HAP-1 (cell line): ENCODE data around the gene PCBP3.
A peak's percentile ranks its signal among the peaks of the same experiment; 100 is the strongest.

Source experiments
- DNase-seq, 2 experiments: peaks; one replicate each; pipeline ENCODE4 v3.0.0-alpha.2; 2016 to 2020; ENCODE audit warnings: low spot score in 2 of 2
- H3K27me3 ChIP-seq: fragments of 250-450 bp; sonication (Bioruptor Pico); 2 replicates; pipeline ENCODE4 v1.5.1; 2020; ENCODE audit warnings: low read depth, mild to moderate bottlenecking, moderate library complexity
- H3K36me3 ChIP-seq: fragments of 250-450 bp; sonication (Bioruptor Pico); replicated peaks from 2 replicates; pipeline ENCODE4 v1.5.1; 2020; ENCODE audit warnings: mild to moderate bottlenecking
- H3K4me1 ChIP-seq: fragments of 250-450 bp; sonication (Bioruptor Pico); 2 replicates; pipeline ENCODE4 v1.5.1; 2020; ENCODE audit warnings: mild to moderate bottlenecking
- H3K4me3 ChIP-seq: fragments of 250-450 bp; sonication (Bioruptor Pico); 2 replicates; pipeline ENCODE4 v1.5.1; 2020; ENCODE audit warnings: mild to moderate bottlenecking, moderate library complexity
- H3K9me3 ChIP-seq: fragments of 250-450 bp; sonication (Bioruptor Pico); 2 replicates; pipeline ENCODE4 v1.5.1; 2020; ENCODE audit warnings: mild to moderate bottlenecking, moderate library complexity
- in situ Hi-C: fragments of 300-500 bp; cut with MboI; formaldehyde crosslinking; loops from 3 replicates; pipeline ENCODE4 v1.14.3; 2020; ENCODE audit warnings: low sequenced_read_pairs, inconsistent platforms, mixed read lengths

Gene PCBP3

DNA sequence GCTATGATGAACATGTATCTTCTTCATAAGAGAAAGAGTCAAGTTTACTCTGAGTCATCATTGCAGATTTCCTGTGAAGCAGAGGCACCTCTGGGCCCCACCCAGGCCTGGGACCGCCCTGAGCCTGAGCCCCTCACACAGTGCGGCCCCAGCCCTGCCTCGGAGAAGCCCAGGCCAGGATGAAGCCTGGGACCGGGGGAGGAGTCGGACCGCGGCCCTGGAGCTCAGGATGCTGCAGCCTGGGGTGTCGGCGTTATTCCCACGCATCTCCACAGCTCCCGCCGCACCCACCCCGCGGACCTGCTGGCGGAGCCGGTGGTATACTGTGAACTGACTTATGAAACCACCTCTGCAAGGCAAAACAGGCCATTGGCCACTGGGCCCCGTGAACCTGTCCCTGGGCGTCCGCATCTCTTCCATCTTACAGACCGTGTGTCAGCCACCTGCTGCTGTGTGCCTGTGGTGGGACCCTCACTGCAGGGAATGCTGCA lies 335.7 kb downstream of the PCBP3 start:
- DNase-seq = peak in 1 of 2 experiments; percentile 8
- in situ Hi-C loops = no loop called here
- H3K4me3 ChIP-seq = no peak overlapping the region
- H3K4me1 ChIP-seq = peaks cover 19% of the 10 kb centered on the region
- H3K9me3 ChIP-seq = no peaks in the 10 kb centered on the region
- no peaks in the 10 kb centered on the region for H3K27me3 ChIP-seq
- no peaks in the 10 kb centered on the region; the same call in 1 of the 2 replicates for H3K36me3 ChIP-seq

DNA sequence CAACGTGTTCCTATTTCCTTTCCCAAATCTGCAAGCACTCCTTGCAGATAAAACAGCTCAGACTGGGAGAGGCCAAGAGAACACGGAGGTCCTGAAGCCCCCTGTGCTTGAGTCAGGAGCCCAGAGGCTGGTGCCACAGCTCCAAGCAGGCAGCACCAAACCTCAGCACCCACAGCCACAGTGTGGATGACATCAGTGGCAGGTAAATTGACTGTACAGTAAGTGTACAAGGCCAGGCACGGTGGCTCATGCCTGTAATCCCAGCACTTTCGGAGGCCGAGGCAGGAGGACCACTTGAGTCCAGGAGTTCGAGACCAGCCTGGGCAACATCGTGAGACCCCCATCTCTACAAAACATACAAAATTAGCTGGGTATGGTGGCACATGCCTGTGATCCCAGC lies 336.1 kb downstream of the PCBP3 start:
- Histone ChIP-seq H3K27me3 (no peaks in the 10 kb centered on the region), H3K4me3 (no peak overlapping the region), H3K9me3 (no peaks in the 10 kb centered on the region), H3K4me1 (peaks cover 15% of the 10 kb centered on the region), H3K36me3 (peaks cover 4% of the 10 kb centered on the region)
- DNase-seq = no peak
- in situ Hi-C loops = no loop called here

DNA sequence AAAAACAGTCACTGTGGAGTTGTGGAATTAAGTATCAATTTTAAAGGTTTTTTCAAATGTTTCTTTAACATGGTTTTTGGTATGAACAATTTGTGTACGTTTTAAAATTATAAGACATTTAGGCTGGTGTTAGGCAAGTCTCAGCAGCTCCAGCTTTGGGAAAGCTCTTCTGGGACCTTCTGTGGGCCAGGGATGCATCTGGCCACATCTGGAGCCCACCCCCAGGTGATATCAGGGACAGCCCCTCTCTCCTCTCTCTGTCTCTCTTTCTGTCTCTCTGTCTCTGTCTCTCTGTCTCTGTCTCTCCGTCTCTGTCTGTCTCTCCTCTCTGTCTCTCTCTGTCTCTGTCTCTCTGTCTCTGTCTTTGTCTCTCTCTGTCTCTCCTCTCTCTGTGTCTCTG lies 336.7 kb downstream of the PCBP3 start:
- no peak overlapping the region for H3K4me3 ChIP-seq
- in situ Hi-C loops = no loop called here

DNA sequence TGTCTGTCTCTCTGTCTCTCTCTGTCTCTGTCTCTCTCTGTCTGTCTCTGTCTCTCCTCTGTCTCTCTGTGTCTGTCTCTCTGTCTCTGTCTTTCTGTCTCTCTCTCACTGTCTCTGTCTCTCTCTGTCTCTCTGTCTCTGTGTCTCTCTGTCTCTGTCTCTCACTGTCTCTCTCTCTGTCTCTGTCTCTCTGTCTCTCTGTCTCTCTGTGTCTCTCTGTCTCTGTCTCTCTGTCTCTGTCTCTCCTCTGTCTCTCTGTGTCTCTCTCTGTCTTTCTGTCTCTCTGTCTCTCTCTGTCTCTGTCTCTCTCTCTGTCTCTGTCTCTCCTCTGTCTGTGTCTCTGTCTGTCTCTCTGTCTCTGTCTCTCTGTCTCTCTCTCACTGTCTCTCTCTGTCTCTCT lies 337.2 kb downstream of the PCBP3 start:
- peak overlapping the region; percentile 32 for H3K4me3 ChIP-seq
- H3K4me1 ChIP-seq = peaks cover 10% of the 10 kb centered on the region
- peaks cover 12% of the 10 kb centered on the region for H3K36me3 ChIP-seq
- no peak for DNase-seq
- no peaks in the 10 kb centered on the region for H3K9me3 ChIP-seq
- in situ Hi-C loops = no loop called here
- H3K27me3 ChIP-seq = no peaks in the 10 kb centered on the region

More for the DNA sequence above, 336.7 kb downstream of the PCBP3 start:
- H3K36me3 ChIP-seq = peaks cover 10% of the 10 kb centered on the region
- H3K9me3 ChIP-seq = no peaks in the 10 kb centered on the region
- H3K27me3 ChIP-seq = no peaks in the 10 kb centered on the region
- no peak for DNase-seq
- peaks cover 10% of the 10 kb centered on the region for H3K4me1 ChIP-seq

DNA sequence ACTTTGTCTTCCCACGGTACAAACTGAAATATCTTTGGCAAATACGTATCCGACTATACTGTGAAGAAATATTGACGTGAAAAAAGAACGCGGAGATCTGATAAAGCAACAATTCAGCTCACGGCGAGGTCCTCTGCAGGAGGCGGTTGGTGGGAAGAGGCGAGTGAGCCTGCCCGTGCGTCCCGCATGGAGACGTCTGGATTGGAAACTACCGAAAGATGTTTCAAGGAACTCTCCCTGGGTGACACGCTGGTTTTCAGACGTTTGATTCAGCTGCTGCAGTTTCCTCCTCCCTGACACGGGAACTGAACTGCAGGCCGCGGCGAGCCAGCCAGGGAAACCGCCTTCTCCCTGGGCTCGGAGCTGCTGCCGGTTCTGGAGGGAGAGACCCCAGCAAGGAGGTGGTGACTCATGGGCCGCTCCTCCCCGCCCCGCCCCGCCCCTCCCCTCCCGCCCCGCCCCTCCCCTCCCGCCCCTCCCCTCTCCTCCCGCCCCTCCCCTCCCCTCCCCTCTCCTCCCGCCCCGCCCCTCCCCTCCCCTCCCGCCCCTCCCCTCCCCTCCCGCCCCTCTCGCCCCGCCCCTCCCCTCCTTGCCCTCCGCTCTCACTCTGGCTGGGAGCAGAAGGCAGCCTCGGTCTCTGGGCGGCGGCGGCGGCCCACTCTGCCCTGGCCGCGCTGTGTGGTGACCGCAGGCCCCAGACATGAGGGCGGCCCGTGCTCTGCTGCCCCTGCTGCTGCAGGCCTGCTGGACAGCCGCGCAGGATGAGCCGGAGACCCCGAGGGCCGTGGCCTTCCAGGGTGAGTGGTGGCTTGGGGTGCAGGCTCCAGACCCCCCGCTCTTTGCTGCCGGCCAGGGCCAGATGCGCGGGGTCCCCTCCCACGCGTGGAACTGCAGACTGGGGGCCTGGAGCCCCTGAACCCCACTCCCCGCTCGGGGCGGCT lies 337.9 kb downstream of the PCBP3 start, which contains the start of gene COL6A1:
Gene COL6A1, plus strand, starts transcription at position 620 of the 941 bp plus-strand sequence. Its CDS starts 81 bp downstream, at position 701.
- peaks cover 12% of the 10 kb centered on the region for H3K36me3 ChIP-seq
- H3K4me1 ChIP-seq = peaks cover 8% of the 10 kb centered on the region; the same call in 1 of the 2 replicates
- no peaks in the 10 kb centered on the region for H3K9me3 ChIP-seq
- peak; percentile 66 to 81 for DNase-seq
- peak within 1 kb of the TSS; percentile 81 for H3K4me3 ChIP-seq
- H3K27me3 ChIP-seq = no peaks in the 10 kb centered on the region
- in situ Hi-C loops = no loop called here

DNA sequence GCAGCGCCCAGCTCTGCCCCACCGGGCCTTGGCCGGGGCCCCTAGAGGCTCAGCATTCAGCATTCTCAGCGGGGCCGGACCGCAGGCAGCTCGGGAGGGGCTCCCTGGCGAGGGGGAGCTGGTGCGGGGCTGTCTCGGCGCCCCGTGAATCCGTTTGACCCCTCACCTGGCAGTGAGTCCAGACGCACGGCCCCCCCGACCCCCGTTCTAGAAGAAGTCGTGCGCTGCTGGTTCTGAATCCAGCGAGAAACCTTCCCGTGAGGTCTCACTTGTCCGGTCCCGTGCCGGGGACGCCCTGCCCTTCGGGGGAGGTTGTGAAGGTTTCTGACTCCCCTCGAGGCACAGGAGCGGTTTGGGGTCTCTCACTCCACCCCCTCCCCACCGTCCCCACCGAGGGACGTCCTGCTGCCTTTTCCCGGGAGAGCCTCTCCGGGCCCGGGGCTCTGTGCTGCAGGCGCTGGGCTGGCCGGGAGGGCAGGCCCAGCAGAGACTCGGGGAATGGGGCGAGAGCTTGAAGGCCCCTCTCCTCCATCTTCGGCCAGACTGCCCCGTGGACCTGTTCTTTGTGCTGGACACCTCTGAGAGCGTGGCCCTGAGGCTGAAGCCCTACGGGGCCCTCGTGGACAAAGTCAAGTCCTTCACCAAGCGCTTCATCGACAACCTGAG lies 338.7 kb downstream of the PCBP3 start:
- peaks cover 18% of the 10 kb centered on the region for H3K36me3 ChIP-seq
- H3K9me3 ChIP-seq = no peaks in the 10 kb centered on the region
- H3K27me3 ChIP-seq = no peaks in the 10 kb centered on the region
- in situ Hi-C loops = no loop called here
- H3K4me3 ChIP-seq = peak overlapping the region; percentile 81
- peaks cover 8% of the 10 kb centered on the region; the same call in 1 of the 2 replicates for H3K4me1 ChIP-seq
- DNase-seq = peak in 1 of 2 experiments; percentile 48

DNA sequence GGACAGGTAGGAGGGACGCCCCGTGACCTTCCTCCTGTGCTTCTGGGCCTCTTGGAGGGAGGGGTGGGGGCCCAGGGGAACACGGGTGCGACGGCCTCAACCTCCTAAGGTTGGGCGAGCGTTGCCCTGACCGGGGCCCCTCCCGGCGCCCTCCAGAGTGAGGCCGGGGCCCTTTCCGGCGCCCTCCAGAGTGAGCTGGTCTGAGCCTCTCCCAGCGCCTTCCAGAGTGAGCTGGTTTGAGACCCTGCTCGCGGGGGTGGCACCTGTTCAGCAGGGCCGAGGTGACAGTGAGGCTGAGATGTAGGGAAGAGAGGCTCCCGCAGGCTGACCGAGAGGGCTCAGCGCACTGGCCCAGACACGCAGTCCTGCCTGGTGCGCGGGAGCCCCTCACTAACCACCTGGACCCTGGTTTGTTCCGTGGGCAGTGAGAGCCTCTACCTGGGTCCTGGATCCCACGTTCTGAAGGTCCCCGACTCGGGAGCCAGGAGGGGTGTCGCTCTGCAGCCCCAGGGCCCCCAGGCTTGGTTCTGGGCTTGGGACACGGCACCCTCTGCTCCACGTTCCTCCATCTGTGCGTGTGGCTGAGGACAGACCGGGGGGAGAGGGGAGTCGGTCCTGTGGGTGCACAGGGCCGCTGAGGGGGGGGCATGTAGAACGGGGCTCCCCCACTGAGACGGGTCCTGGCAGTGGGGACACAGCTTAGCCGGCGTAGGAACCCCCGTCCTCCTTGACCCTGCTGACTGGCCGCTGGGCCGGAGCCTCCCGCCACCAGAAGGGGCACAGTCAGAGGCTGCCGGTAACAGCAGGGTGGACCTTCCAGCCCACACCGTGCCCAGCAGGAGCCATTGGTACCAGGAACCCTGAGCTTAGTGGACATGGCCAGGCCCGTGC lies 339.5 kb downstream of the PCBP3 start:
- DNase-seq = peak in 1 of 2 experiments; percentile 38
- in situ Hi-C loops = no loop called here
- Histone ChIP-seq H3K36me3 (peaks cover 20% of the 10 kb centered on the region), H3K4me3 (peak overlapping the region; percentile 81), H3K9me3 (no peaks in the 10 kb centered on the region), H3K27me3 (no peaks in the 10 kb centered on the region), H3K4me1 (peaks cover 8% of the 10 kb centered on the region; the same call in 1 of the 2 replicates)

DNA sequence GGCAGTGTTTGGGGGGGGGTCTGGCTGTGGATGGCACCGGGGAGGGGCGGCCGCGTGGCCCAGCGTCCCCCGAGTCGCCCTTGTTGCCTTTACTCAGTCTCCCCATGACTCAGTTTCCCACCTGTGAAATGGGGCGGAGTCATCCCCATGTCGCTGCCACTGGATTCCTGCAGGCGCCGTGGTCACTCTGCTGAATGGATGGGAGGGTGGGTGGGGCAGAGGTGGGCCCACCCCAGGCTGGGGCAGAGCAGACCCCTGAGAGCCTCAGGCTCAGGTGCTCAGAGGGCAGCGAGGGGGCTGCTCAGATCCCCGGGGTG lies 340.1 kb downstream of the PCBP3 start:
- Histone ChIP-seq H3K4me3 (peak overlapping the region; percentile 81), H3K4me1 (peaks cover 8% of the 10 kb centered on the region; the same call in 1 of the 2 replicates), H3K27me3 (no peaks in the 10 kb centered on the region)

DNA sequence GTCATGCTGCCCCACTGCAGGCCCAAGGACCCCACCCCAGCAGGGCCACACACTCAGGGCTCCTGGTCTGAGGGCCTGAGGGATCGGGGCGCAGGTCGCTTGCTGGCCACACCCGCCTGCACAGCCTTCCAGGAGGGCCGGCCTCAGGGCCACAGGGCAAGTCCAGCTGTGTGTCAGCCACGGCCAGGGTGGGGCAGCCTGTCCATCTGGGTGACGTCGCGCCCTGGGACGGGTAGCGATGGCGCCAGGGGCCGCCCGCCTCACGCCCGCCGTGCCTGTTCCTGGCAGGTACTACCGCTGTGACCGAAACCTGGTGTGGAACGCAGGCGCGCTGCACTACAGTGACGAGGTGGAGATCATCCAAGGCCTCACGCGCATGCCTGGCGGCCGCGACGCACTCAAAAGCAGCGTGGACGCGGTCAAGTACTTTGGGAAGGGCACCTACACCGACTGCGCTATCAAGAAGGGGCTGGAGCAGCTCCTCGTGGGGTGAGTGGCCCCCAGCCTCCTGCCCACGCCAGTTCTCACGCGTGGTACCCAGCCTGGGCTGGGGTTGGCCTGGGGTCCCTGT lies 340.5 kb downstream of the PCBP3 start:
- Histone ChIP-seq H3K4me3 (no peak overlapping the region), H3K4me1 (peaks cover 8% of the 10 kb centered on the region; the same call in 1 of the 2 replicates), H3K27me3 (no peaks in the 10 kb centered on the region), H3K36me3 (peaks cover 20% of the 10 kb centered on the region), H3K9me3 (no peaks in the 10 kb centered on the region)
- in situ Hi-C loops = no loop called here
- no peak for DNase-seq

More for the DNA sequence above, 340.1 kb downstream of the PCBP3 start:
- DNase-seq = peak in 1 of 2 experiments; percentile 6
- no peaks in the 10 kb centered on the region for H3K9me3 ChIP-seq
- peaks cover 20% of the 10 kb centered on the region for H3K36me3 ChIP-seq
- in situ Hi-C loops = no loop called here

DNA sequence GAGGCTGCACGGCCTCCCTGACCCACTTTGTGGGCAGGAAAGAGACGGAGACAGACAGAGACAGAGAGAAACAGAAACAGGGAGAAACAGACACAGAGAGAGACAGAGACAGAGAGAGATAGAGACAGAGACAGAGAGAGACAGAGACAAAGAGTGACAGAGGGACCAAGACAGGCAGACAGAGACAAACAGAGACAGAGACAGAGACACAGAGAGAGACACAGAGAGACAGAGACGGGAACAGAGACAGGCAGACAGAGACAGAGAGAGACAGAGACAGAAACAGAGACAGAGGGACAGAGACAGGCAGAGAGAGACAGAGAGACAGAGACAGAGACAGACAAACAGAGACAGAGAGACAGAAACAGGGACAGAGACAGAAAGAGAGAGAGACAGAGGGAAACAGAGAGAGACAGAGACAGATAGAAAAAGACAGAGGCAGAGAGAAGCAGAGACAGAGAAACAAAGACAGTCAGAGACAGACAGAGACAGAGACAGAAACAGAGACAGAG lies 341.1 kb downstream of the PCBP3 start:
- in situ Hi-C loops = no loop called here

DNA sequence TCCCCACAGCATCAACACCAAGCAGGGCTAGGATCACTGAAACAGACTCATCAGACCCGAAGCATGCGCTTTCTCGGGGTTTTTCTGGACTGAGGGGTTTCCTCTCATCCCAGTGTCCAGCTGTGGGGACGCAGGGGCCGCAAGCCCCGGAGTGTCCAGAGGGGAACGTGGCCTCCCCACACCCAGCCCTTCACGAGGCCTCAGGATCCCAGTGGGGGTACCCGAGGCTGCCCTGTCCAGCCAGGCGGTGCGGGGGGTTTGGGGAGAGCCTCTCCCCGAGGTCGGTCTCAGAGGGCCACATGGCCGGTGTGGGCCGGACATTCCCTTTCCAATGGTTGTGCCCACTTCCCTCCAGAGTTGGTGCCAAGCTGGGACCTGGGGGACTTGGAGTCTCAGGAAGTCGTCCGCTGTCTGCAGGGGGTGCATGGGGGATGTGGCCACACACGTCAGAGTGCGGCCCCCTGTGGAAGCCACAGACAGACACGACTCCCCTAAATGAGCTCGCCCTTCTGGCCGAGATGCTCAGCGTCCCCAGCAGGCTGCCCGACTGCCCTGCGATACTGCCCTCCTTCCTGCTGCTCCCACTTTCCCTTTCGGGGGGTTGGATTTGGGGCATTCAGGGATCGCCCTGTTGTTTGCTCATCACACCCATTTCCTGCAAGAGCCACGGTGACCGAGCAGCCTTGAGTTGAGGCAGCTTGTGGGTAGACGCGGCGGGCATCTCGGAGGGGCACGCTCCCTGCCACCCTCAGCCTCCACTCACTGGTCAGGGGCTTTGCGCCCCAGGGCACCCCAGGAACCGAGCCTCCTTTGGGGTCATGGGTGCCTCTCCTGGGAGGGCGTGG lies 342.2 kb downstream of the PCBP3 start:
- no peak overlapping the region for H3K4me3 ChIP-seq
- H3K27me3 ChIP-seq = no peaks in the 10 kb centered on the region
- no peaks in the 10 kb centered on the region for H3K9me3 ChIP-seq
- peaks cover 21% of the 10 kb centered on the region for H3K36me3 ChIP-seq
- peaks cover 8% of the 10 kb centered on the region; the same call in 1 of the 2 replicates for H3K4me1 ChIP-seq
- DNase-seq = no peak
- in situ Hi-C loops = no loop called here

More for the DNA sequence above, 341.1 kb downstream of the PCBP3 start:
- Histone ChIP-seq H3K9me3 (no peaks in the 10 kb centered on the region), H3K4me1 (peaks cover 8% of the 10 kb centered on the region; the same call in 1 of the 2 replicates), H3K36me3 (peaks cover 20% of the 10 kb centered on the region), H3K27me3 (no peaks in the 10 kb centered on the region), H3K4me3 (no peak overlapping the region)
- DNase-seq = no peak
